Measurements from ENCODE around the gene THOC5.
"Not testable (repeated sequence)": the region's sequence is repeated elsewhere in the genome, so short reads cannot be mapped to it uniquely, and the experiment has no call there.

Gene THOC5

GRCh38 chr22:29574762-29575450, 21.3 kb upstream of the THOC5 start:
- CTCF ChIA-PET, result interaction anchor here (1.2 kb wide), 1 partner anchor 21 kb away, joined by 3 read pairs; the partner anchor contains the start of gene THOC5
- DNase-seq (ENCODE audit: extremely low spot score), result no peak
- POLR2A ChIA-PET, result no interaction called here
- TF ChIP-seq CTCF (IDR thresholded peaks at IDR 0.05; ENCODE audit: control extremely low read depth, extremely low read depth, low read depth, missing control alignments), result no peak

- no peak for TF ChIP-seq CTCF (IDR thresholded peaks at IDR 0.05; ENCODE audit: control extremely low read depth, extremely low read depth, low read depth, missing control alignments)
- ChIA-PET POLR2A (no interaction called here), CTCF (no interaction called here)
- no peak for DNase-seq (ENCODE audit: extremely low spot score)
These were observed 17.5 kb upstream of the THOC5 start for GRCh38 chr22:29570912-29571549.

GRCh38 chr22:29570456-29570855, 16.9 kb upstream of the THOC5 start:
- no peak for TF ChIP-seq CTCF (IDR thresholded peaks at IDR 0.05; ENCODE audit: control extremely low read depth, extremely low read depth, low read depth, missing control alignments)
- CTCF ChIA-PET, result no interaction called here
- POLR2A ChIA-PET, result no interaction called here
- no peak for DNase-seq (ENCODE audit: extremely low spot score)

- TF ChIP-seq CTCF (IDR thresholded peaks at IDR 0.05; ENCODE audit: control extremely low read depth, extremely low read depth, low read depth, missing control alignments), result no peak
- POLR2A ChIA-PET, result no interaction called here
- DNase-seq (ENCODE audit: extremely low spot score), result no peak
- CTCF ChIA-PET, result no interaction called here
These were observed 15.6 kb upstream of the THOC5 start for GRCh38 chr22:29569011-29569678.

GRCh38 chr22:29567338-29567737, 13.8 kb upstream of the THOC5 start:
- no peak for TF ChIP-seq CTCF (IDR thresholded peaks at IDR 0.05; ENCODE audit: control extremely low read depth, extremely low read depth, low read depth, missing control alignments)
- CTCF ChIA-PET, result interaction anchor here (1.0 to 2.7 kb wide), 4 partner anchors 10 to 24 kb away, joined by 3 to 13 read pairs (median 4); partner anchors contain the start of gene THOC5
- POLR2A ChIA-PET, result interaction anchor here (1.3 kb wide), 1 partner anchor 14 kb away, joined by 3 read pairs; the partner anchor contains the start of gene THOC5
- DNase-seq (ENCODE audit: extremely low spot score), result no peak

- DNase-seq (ENCODE audit: extremely low spot score), result not testable (repeated sequence)
- POLR2A ChIA-PET, result interaction anchor here (1.3 kb wide), 1 partner anchor 13 kb away, joined by 3 read pairs; the partner anchor contains the start of gene THOC5
- CTCF ChIA-PET, result interaction anchor here (1.0 to 2.7 kb wide), 5 partner anchors 9 to 30 kb away, joined by 3 to 13 read pairs (median 4); partner anchors contain the start of gene THOC5
These were observed 13.0 kb upstream of the THOC5 start for GRCh38 chr22:29566513-29566912.
